GM21576 (cell line): Measurements from ENCODE around the gene GNAS-AS1.

ENCODE experiments used
- ATAC-seq: cut with Tn5 transposase; IDR thresholded peaks from one replicate; pipeline ENCODE4 v1.9.1; 2021; ENCODE audit warnings: mild to moderate bottlenecking, moderate library complexity; ENCODE audit not compliant: unreplicated experiment

The GNAS-AS1 gene

GRCh38 chr20:58850693-58851174 lies at the start of gene GNAS-AS1:
Gene GNAS-AS1, minus strand, starts transcription at chr20:58850902.
- peak; percentile 81 for ATAC-seq

- ATAC-seq, result no peak
Observed at GRCh38 chr20:58900397-58900796, 49.7 kb upstream of the GNAS-AS1 start.

- ATAC-seq, result no peak
Observed at GRCh38 chr20:58899512-58899911, 48.8 kb upstream of the GNAS-AS1 start.

- ATAC-seq, result no peak
Observed at GRCh38 chr20:58898629-58899408, 48.1 kb upstream of the GNAS-AS1 start.

GRCh38 chr20:58897488-58897887 lies 46.8 kb upstream of the GNAS-AS1 start:
- no peak for ATAC-seq

- no peak for ATAC-seq
Observed at GRCh38 chr20:58896820-58897219, 46.1 kb upstream of the GNAS-AS1 start.

GRCh38 chr20:58895448-58896180 lies 44.9 kb upstream of the GNAS-AS1 start:
- ATAC-seq, result no peak

GRCh38 chr20:58894652-58895447 lies 44.1 kb upstream of the GNAS-AS1 start:
- no peak for ATAC-seq

GRCh38 chr20:58893355-58894120 lies 42.8 kb upstream of the GNAS-AS1 start:
- ATAC-seq, result no peak

- ATAC-seq, result no peak
Observed at GRCh38 chr20:58892932-58893224, 42.2 kb upstream of the GNAS-AS1 start.

- no peak for ATAC-seq
Observed at GRCh38 chr20:58892141-58892931, 41.6 kb upstream of the GNAS-AS1 start.

GRCh38 chr20:58891718-58892140 lies 41.0 kb upstream of the GNAS-AS1 start:
- ATAC-seq, result no peak

GRCh38 chr20:58891086-58891717 lies 40.5 kb upstream of the GNAS-AS1 start:
- no peak for ATAC-seq

- no peak for ATAC-seq
Observed at GRCh38 chr20:58890518-58891085, 39.9 kb upstream of the GNAS-AS1 start.

- ATAC-seq, result no peak
Observed at GRCh38 chr20:58889798-58890517, 39.3 kb upstream of the GNAS-AS1 start.

GRCh38 chr20:58889334-58889760 lies 38.6 kb upstream of the GNAS-AS1 start:
- no peak for ATAC-seq

- peak; percentile 34 for ATAC-seq
Observed at GRCh38 chr20:58888521-58889333, 38.0 kb upstream of the GNAS-AS1 start.

- ATAC-seq, result no peak
Observed at GRCh38 chr20:58888103-58888502, 37.4 kb upstream of the GNAS-AS1 start.
